DND-41 (cell line): Measurements from ENCODE around the gene IRS2.

ENCODE experiments used
- ATAC-seq: fragments of 200-7000 bp; cut with Tn5 transposase; 3 replicates; pipeline ENCODE4 v1.9.1; 2021; ENCODE audit warnings: low read depth; ENCODE audit not compliant: insufficient read depth
- DNase-seq: peaks from one replicate; pipeline ENCODE4 v3.0.0-alpha.2; 2020
- H2AFZ ChIP-seq: 2 replicates; pipeline ENCODE4 v1.6.0; 2012; ENCODE audit warnings: low read depth, low read length
- H3K27ac ChIP-seq: 2 replicates; pipeline ENCODE4 v1.5.1; 2012; ENCODE audit warnings: low read length, inconsistent platforms
- H3K27me3 ChIP-seq: fragments of 200-600 bp; sonication (generic); 2 replicates; pipeline ENCODE4 v1.6.0; 2012; ENCODE audit warnings: low read length, mild to moderate bottlenecking, inconsistent platforms; ENCODE audit not compliant: insufficient read depth, poor library complexity
- H3K36me3 ChIP-seq: 2 replicates; pipeline ENCODE4 v1.5.1; 2012; ENCODE audit warnings: low read length, inconsistent platforms; ENCODE audit not compliant: insufficient read depth
- H3K4me1 ChIP-seq: 2 replicates; pipeline ENCODE4 v1.5.1; 2012; ENCODE audit warnings: mild to moderate bottlenecking, low read length; ENCODE audit not compliant: insufficient read depth
- H3K4me2 ChIP-seq: 2 replicates; pipeline ENCODE4 v1.6.0; 2012; ENCODE audit warnings: mild to moderate bottlenecking, moderate library complexity, low read length, inconsistent platforms; ENCODE audit not compliant: insufficient read depth
- H3K4me3 ChIP-seq, 2 experiments: fragments of 200-600 bp in 1 of 2; shearing (Covaris generic) in 1 of 2; 2 replicates each; pipeline ENCODE4 v1.5.1; 2012 to 2016; ENCODE audit warnings: inconsistent platforms in 2 of 2, low read length in 2 of 2, mild to moderate bottlenecking in 2 of 2, low read depth in 1 of 2, moderate library complexity in 1 of 2
- H3K79me2 ChIP-seq: 2 replicates; pipeline ENCODE4 v1.6.0; 2012; ENCODE audit warnings: low read length, inconsistent platforms; ENCODE audit not compliant: insufficient read depth
- H3K9ac ChIP-seq: 2 replicates; pipeline ENCODE4 v1.6.0; 2012; ENCODE audit warnings: low read depth, mild to moderate bottlenecking, inconsistent platforms, low read length, moderate library complexity
- H3K9me3 ChIP-seq: 2 replicates; pipeline ENCODE4 v1.5.1; 2012; ENCODE audit warnings: low read length, moderate library complexity, mild to moderate bottlenecking, inconsistent platforms; ENCODE audit not compliant: insufficient read depth, severe bottlenecking
- H4K20me1 ChIP-seq: 2 replicates; pipeline ENCODE4 v1.6.0; 2012; ENCODE audit warnings: low read length; ENCODE audit not compliant: insufficient read depth
- EZH2 ChIP-seq: IDR thresholded peaks from 3 replicates; pipeline ENCODE4 v1.6.1; 2012; ENCODE audit warnings: borderline replicate concordance, low read depth, mild to moderate bottlenecking, moderate library complexity, low read length, inconsistent platforms; ENCODE audit not compliant: severe bottlenecking
- TF ChIP-seq, protein P1 (sequence below): IDR thresholded peaks from 2 replicates; pipeline ENCODE4 v1.5.1; 2012; ENCODE audit warnings: borderline replicate concordance, low read length, moderate library complexity, mild to moderate bottlenecking; ENCODE audit not compliant: poor library complexity, severe bottlenecking; ENCODE audit errors: extremely low read depth

The IRS2 gene

DNA sequence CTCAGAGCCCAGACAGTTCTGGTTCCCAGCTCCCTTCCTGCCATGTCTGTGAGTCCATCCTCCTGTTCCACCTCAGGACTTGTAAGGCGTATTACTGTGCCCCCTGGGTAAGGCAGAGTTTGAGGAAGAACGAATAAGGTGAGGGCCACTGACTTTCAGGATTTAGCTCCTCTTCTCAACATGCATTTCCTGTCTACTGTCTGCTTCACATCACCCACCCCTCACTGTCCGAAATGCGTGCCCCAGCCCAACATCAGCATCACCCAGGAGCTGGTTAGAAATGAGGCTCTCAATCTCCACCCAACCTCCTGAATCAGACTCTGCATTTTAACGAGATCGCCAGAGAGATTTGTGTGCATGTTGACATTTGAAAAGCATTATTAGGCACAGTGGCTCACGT lies 44.4 kb downstream of the IRS2 start:
- ATAC-seq = no peak
- Histone ChIP-seq H3K27ac (no peak overlapping the region), H3K4me1 (peaks cover 32% of the 10 kb centered on the region)

DNA sequence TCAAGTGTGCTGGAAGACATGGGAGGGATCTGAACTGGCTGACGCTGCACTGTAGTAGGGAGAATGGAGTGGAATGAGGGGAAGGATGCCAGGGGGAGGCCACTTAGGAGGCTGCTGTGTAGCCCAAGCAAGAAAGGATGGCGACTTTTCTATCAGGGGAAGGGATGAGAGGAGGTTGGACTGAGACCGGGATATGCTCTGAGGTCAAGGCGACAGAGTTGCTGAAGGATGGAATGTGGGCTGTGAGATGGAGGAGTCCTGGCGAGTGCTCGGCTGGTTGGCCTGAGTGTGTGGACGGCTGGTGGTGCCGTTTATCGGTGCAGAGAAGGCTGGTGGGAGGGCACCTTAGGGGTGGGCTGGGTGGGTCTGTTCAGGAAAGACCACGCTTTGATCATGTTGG lies 45.7 kb downstream of the IRS2 start:
- H3K27ac ChIP-seq = no peak overlapping the region
- no peak overlapping the region for H2AFZ ChIP-seq
- no peak for TF ChIP-seq EZH2

More for the DNA sequence above, 44.4 kb downstream of the IRS2 start:
- H3K4me3 ChIP-seq = no peak overlapping the region
- no peak overlapping the region for H2AFZ ChIP-seq
- H3K36me3 ChIP-seq = no peaks in the 10 kb centered on the region
- TF ChIP-seq, protein P1, sequence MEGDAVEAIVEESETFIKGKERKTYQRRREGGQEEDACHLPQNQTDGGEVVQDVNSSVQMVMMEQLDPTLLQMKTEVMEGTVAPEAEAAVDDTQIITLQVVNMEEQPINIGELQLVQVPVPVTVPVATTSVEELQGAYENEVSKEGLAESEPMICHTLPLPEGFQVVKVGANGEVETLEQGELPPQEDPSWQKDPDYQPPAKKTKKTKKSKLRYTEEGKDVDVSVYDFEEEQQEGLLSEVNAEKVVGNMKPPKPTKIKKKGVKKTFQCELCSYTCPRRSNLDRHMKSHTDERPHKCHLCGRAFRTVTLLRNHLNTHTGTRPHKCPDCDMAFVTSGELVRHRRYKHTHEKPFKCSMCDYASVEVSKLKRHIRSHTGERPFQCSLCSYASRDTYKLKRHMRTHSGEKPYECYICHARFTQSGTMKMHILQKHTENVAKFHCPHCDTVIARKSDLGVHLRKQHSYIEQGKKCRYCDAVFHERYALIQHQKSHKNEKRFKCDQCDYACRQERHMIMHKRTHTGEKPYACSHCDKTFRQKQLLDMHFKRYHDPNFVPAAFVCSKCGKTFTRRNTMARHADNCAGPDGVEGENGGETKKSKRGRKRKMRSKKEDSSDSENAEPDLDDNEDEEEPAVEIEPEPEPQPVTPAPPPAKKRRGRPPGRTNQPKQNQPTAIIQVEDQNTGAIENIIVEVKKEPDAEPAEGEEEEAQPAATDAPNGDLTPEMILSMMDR = no peak
- no peak for TF ChIP-seq EZH2
- no peak overlapping the region for H3K4me2 ChIP-seq
- H3K9ac ChIP-seq = no peak overlapping the region
- no peaks in the 10 kb centered on the region for H3K9me3 ChIP-seq
- H3K79me2 ChIP-seq = no peaks in the 10 kb centered on the region
- no peaks in the 10 kb centered on the region for H4K20me1 ChIP-seq
- no peak for DNase-seq
- no peaks in the 10 kb centered on the region for H3K27me3 ChIP-seq

DNA sequence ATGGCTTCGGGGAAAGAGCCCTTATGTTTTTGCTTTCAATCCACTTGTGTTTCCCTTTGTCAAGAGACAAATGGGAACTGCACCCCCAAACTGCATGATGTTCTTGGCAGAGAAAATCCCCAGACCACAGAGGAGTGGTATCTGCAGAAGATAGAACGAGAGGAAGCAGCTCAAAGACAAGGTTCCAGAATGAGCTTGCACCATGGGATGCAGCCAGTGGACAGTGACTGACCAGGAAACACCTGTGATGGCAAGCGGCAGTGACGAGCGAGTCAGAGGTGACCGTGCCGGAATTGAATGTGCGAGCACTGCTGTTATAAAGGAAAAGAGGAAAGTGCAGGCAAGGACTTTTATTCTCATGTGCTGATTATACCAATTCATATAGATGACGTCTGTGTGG lies 46.3 kb downstream of the IRS2 start:
- Histone ChIP-seq H3K4me3 (no peak overlapping the region), H3K27ac (no peak overlapping the region), H3K36me3 (no peaks in the 10 kb centered on the region), H4K20me1 (no peaks in the 10 kb centered on the region), H3K9ac (no peak overlapping the region), H3K79me2 (no peaks in the 10 kb centered on the region), H3K4me2 (no peak overlapping the region), H3K27me3 (no peaks in the 10 kb centered on the region), H3K9me3 (no peaks in the 10 kb centered on the region), H2AFZ (no peak overlapping the region), H3K4me1 (peaks cover 42% of the 10 kb centered on the region)
- TF ChIP-seq EZH2 = no peak
- TF ChIP-seq, protein P1 = no peak
- DNase-seq (no peak), ATAC-seq (no peak)

More for the DNA sequence above, 45.7 kb downstream of the IRS2 start:
- Histone ChIP-seq H3K27me3 (no peaks in the 10 kb centered on the region), H4K20me1 (no peaks in the 10 kb centered on the region), H3K4me2 (no peak overlapping the region), H3K79me2 (no peaks in the 10 kb centered on the region), H3K4me3 (no peak overlapping the region), H3K4me1 (peaks cover 37% of the 10 kb centered on the region), H3K9me3 (no peaks in the 10 kb centered on the region), H3K9ac (no peak overlapping the region), H3K36me3 (no peaks in the 10 kb centered on the region)
- ATAC-seq = no peak
- no peak for DNase-seq

DNA sequence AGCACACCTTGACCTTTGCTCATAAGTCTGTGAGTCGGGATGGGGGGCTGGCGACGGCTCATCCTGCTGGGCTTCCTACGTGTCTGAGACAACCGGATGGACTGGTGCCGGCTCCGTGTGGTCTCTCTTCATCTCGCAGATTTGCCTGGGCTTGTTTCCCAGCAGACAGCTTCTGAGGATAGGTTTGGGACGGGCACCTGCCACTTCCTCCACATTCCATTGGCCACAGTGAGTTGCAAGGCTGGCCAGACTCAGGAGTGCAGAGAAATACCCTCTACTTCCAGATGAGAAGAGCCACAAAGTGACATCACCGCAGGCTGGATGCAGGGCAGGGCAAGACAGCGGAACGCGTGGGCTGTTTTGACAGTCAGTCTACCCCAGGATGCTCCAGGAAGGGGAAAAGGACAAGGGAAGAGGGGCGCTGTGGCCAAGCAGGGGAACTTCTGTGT lies 48.1 kb downstream of the IRS2 start:
- no peak overlapping the region for H3K4me2 ChIP-seq
- H3K4me3 ChIP-seq = no peak overlapping the region
- no peak overlapping the region for H3K9ac ChIP-seq
- ATAC-seq (no peak), DNase-seq (no peak)
- H4K20me1 ChIP-seq = no peaks in the 10 kb centered on the region
- no peak overlapping the region for H3K27ac ChIP-seq
- H3K79me2 ChIP-seq = no peaks in the 10 kb centered on the region
- peaks cover 42% of the 10 kb centered on the region for H3K4me1 ChIP-seq
- H3K9me3 ChIP-seq = no peaks in the 10 kb centered on the region
- no peaks in the 10 kb centered on the region for H3K36me3 ChIP-seq
- H2AFZ ChIP-seq = no peak overlapping the region
- TF ChIP-seq EZH2 = no peak
- TF ChIP-seq, protein P1 = no peak
- no peaks in the 10 kb centered on the region for H3K27me3 ChIP-seq
